Mesenchymal stem cell (in vitro differentiated cells and primary cell): ENCODE measurements around the gene DOLPP1.

Source experiments
- DNase-seq: peaks from one replicate; pipeline ENCODE4 v3.0.0-alpha.2; 2013
- H2AFZ ChIP-seq: one replicate; pipeline ENCODE4 v1.6.1; 2013; ENCODE audit warnings: low read depth, mild to moderate bottlenecking, control low read depth, inconsistent platforms, low read length, moderate library complexity
- H2AK5ac ChIP-seq: 2 replicates; pipeline ENCODE4 v1.6.1; 2013; ENCODE audit warnings: low read length, moderate library complexity, mild to moderate bottlenecking, inconsistent platforms; ENCODE audit not compliant: severe bottlenecking
- H2BK120ac ChIP-seq: one replicate; pipeline ENCODE4 v1.6.1; 2013; ENCODE audit warnings: low read depth, mild to moderate bottlenecking, inconsistent platforms, low read length, moderate library complexity
- H2BK12ac ChIP-seq, 2 experiments: one replicate each; pipeline ENCODE4 v1.6.1; 2013; ENCODE audit warnings: inconsistent platforms in 2 of 2, low read length in 2 of 2, mild to moderate bottlenecking in 2 of 2, moderate library complexity in 2 of 2, control low read depth in 1 of 2
- H2BK15ac ChIP-seq: one replicate; pipeline ENCODE4 v1.6.1; 2013; ENCODE audit warnings: mild to moderate bottlenecking, low read depth, inconsistent platforms; ENCODE audit not compliant: poor library complexity, severe bottlenecking
- H2BK5ac ChIP-seq: 2 replicates; pipeline ENCODE4 v1.6.1; 2013; ENCODE audit warnings: low read depth, mild to moderate bottlenecking, low read length, control low read depth, inconsistent platforms; ENCODE audit not compliant: poor library complexity, severe bottlenecking
- H3K14ac ChIP-seq, 2 experiments: one replicate each; pipeline ENCODE4 v1.6.1; 2013; ENCODE audit warnings: inconsistent platforms in 2 of 2, low read length in 2 of 2, control low read depth in 1 of 2, mild to moderate bottlenecking in 1 of 2, moderate library complexity in 1 of 2
- H3K18ac ChIP-seq, 2 experiments: one replicate each; pipeline ENCODE4 v1.6.1; 2013; ENCODE audit warnings: inconsistent platforms in 2 of 2, low read length in 2 of 2, control low read depth in 1 of 2, low read depth in 1 of 2, mild to moderate bottlenecking in 1 of 2
- H3K23ac ChIP-seq, 2 experiments: one replicate each; pipeline ENCODE4 v1.6.1; 2013; ENCODE audit warnings: inconsistent platforms in 2 of 2, low read length in 2 of 2, mild to moderate bottlenecking in 2 of 2, moderate library complexity in 2 of 2, control low read depth in 1 of 2
- H3K27ac ChIP-seq: 2 replicates; pipeline ENCODE4 v1.5.1; 2013; ENCODE audit warnings: mild to moderate bottlenecking, moderate library complexity, low read length, control low read depth, inconsistent platforms; ENCODE audit not compliant: poor library complexity, severe bottlenecking
- H3K27me3 ChIP-seq, 2 experiments: 2 replicates each; pipeline versions ENCODE4 v1.6.1 to v1.7.0; 2013; ENCODE audit warnings: low read length in 2 of 2, mild to moderate bottlenecking in 2 of 2, moderate library complexity in 2 of 2, control low read depth in 1 of 2, inconsistent platforms in 1 of 2; ENCODE audit not compliant: control insufficient read depth in 1 of 2, insufficient read depth in 1 of 2
- H3K36me3 ChIP-seq, 2 experiments: 2 replicates each; pipeline versions ENCODE4 v1.6.1 to v1.7.0; 2013; ENCODE audit warnings: low read length in 2 of 2, control low read depth in 1 of 2, inconsistent platforms in 1 of 2, low read depth in 1 of 2, mild to moderate bottlenecking in 1 of 2; ENCODE audit not compliant: insufficient read depth in 2 of 2, control insufficient read depth in 1 of 2
- H3K4ac ChIP-seq, 2 experiments: one replicate each; pipeline ENCODE4 v1.6.1; 2013; ENCODE audit warnings: inconsistent platforms in 2 of 2, low read length in 2 of 2, mild to moderate bottlenecking in 2 of 2, moderate library complexity in 2 of 2, control low read depth in 1 of 2, low read depth in 1 of 2
- H3K4me1 ChIP-seq: 2 replicates; pipeline ENCODE4 v1.6.1; 2013; ENCODE audit warnings: low read depth, low read length, control low read depth; ENCODE audit not compliant: control insufficient read depth, insufficient read depth
- H3K4me2 ChIP-seq: 2 replicates; pipeline ENCODE4 v1.6.1; 2013; ENCODE audit warnings: low read length, mild to moderate bottlenecking, inconsistent platforms; ENCODE audit not compliant: poor library complexity, severe bottlenecking
- H3K4me3 ChIP-seq, 2 experiments: 2 replicates each; pipeline versions ENCODE4 v1.5.1 to v1.7.0; 2013; ENCODE audit warnings: low read length in 2 of 2, mild to moderate bottlenecking in 2 of 2, control low read depth in 1 of 2, low read depth in 1 of 2; ENCODE audit not compliant: insufficient read depth in 1 of 2
- H3K79me1 ChIP-seq: replicated peaks from 2 replicates; pipeline ENCODE4 v1.6.1; 2013; ENCODE audit warnings: mild to moderate bottlenecking, control low read depth, low read length, inconsistent platforms; ENCODE audit not compliant: poor library complexity, severe bottlenecking
- H3K9ac ChIP-seq: 2 replicates; pipeline ENCODE4 v1.7.0; 2013; ENCODE audit warnings: mild to moderate bottlenecking, low read length, moderate library complexity
- H3K9me3 ChIP-seq: 2 replicates; pipeline ENCODE4 v1.7.0; 2013; ENCODE audit warnings: mild to moderate bottlenecking, low read length; ENCODE audit not compliant: control insufficient read depth
- H4K8ac ChIP-seq: one replicate; pipeline ENCODE4 v1.6.1; 2013; ENCODE audit warnings: inconsistent platforms, mild to moderate bottlenecking, low read length, moderate library complexity
- H4K91ac ChIP-seq: one replicate; pipeline ENCODE4 v1.6.1; 2013; ENCODE audit warnings: mild to moderate bottlenecking, low read length, inconsistent platforms
- WGBS: methylation state at CpG from one replicate; pipeline ENCODE4 v1.1.7; 2013; ENCODE audit warnings: mixed read lengths; 5-methylcytosine and 5-hydroxymethylcytosine counted together

Gene DOLPP1

DNA sequence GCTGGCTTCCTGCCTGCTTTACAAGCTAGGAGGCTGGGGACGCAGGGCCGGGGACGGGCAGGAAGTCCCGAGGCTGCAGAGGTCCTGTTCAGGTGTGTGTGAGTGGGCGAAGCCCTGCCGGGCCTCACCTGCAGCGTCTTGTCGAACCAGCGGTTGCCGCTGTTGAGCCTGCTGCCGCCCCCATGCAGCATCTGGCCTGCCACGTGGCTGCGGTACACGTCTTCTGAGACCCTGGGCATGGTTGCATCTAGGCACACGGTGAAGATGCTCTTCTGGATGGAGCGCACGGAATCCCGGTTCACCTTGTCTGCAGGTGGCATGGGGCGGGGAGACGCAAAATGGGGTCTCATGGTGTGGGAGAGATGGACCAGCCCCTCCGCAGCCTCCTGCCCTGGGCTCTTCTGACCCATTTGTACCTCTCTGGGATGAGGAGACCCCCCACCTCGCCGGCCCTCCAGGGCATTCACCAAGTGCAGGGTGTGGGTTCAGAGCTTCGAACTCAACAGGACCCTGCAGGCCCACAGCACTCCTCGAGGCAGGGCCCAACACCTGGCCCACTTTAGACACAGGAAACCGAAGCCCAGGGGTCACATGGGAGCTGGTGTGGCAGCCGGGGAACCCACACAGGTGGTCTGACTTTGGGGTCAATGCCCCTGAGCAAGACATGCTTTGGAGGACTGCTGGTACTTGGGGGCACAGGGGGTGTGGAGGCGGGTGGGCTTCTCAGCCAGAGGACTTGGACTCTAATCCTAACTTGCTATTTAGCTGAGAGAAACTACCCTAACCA, 19.7 kb downstream of the DOLPP1 start:
- H3K79me1 ChIP-seq, result no peaks in the 10 kb centered on the region
- no peaks in the 10 kb centered on the region for H3K9me3 ChIP-seq
- no peak overlapping the region for H2BK15ac ChIP-seq
- no peak for DNase-seq
- H3K18ac ChIP-seq, result no peak overlapping the region
- no peak overlapping the region for H2AFZ ChIP-seq
- no peak overlapping the region for H3K27ac ChIP-seq
- H4K8ac ChIP-seq, result peak overlapping the region; percentile 3
- no peak overlapping the region for H3K23ac ChIP-seq
- no peak overlapping the region for H3K4me3 ChIP-seq
- H2BK120ac ChIP-seq, result no peak overlapping the region
- H2BK5ac ChIP-seq, result no peak overlapping the region
- H3K36me3 ChIP-seq, result peaks cover 45 to 65% of the 10 kb centered on the region in 2 experiments
- H2AK5ac ChIP-seq, result no peak overlapping the region
- H3K27me3 ChIP-seq, result no peaks in the 10 kb centered on the region
- H3K4me1 ChIP-seq, result peaks cover 8% of the 10 kb centered on the region
- no peak overlapping the region for H3K14ac ChIP-seq
- H3K4ac ChIP-seq, result no peak overlapping the region
- 60% methylated on average over 27 of the region's 28 CpGs for WGBS
- H2BK12ac ChIP-seq, result no peak overlapping the region
- H3K9ac ChIP-seq, result no peak overlapping the region
- no peak overlapping the region for H3K4me2 ChIP-seq
- H4K91ac ChIP-seq, result peak overlapping the region; percentile 71

DNA sequence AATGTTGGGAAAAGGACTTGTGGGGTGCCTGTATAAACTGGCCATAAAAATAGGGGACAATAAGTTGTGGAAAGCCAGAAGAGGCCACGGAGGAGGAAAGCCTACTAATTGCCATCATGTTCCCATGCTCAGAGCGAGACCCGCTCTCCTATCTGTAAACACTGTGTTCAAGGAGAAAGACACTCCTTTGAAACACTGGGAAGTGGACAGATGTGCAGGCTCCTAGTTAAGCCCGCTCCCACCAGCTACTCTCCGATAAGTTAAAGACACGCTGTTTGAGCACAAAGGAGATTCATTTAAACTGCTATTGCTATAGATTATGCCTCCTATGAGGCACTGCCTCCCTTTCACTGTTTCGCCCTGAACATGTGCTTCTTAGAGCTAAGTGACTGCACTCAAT, 20.4 kb downstream of the DOLPP1 start:
- Histone ChIP-seq H3K9me3 (no peaks in the 10 kb centered on the region), H3K4me2 (no peak overlapping the region), H3K27me3 (no peaks in the 10 kb centered on the region), H4K91ac (no peak overlapping the region), H2BK5ac (no peak overlapping the region), H2AFZ (no peak overlapping the region), H3K36me3 (peaks cover 45 to 65% of the 10 kb centered on the region in 2 experiments), H3K14ac (no peak overlapping the region), H2BK15ac (no peak overlapping the region), H3K23ac (no peak overlapping the region), H3K27ac (no peak overlapping the region), H3K18ac (no peak overlapping the region), H2BK12ac (no peak overlapping the region), H3K4me3 (no peak overlapping the region), H3K4me1 (peaks cover 4% of the 10 kb centered on the region), H3K79me1 (peaks cover 4% of the 10 kb centered on the region), H2BK120ac (no peak overlapping the region), H4K8ac (no peak overlapping the region), H3K4ac (no peak overlapping the region), H2AK5ac (no peak overlapping the region), H3K9ac (no peak overlapping the region)
- no peak for DNase-seq
- WGBS, result 96% methylated on average over 7 of the region's 7 CpGs

DNA sequence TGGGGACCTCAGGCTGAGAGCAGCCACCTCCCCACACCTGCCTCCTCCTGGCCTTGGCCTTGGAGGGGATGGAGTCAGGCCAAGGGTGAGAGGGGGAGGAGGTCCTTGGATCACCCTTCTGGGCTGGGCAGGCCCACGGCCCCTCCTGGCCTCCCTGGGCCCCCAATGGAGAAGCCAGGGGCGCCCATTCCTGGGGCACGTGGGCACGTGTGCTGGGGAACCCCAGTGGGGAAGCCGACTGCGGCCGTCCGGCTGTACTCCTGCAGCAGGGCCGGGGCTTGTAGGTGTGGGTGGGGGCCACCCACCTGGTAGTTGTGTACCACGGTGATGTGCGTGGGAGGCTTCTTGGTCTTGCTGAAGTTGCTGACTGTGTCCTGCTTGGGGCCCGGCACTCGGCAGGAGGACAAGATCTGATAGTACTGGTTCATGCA, 21.2 kb downstream of the DOLPP1 start:
- Histone ChIP-seq H2AK5ac (no peak overlapping the region), H3K4me3 (no peak overlapping the region), H4K91ac (no peak overlapping the region), H3K14ac (no peak overlapping the region), H2AFZ (no peak overlapping the region), H2BK120ac (no peak overlapping the region), H2BK12ac (no peak overlapping the region), H3K4ac (no peak overlapping the region), H3K79me1 (peaks cover 10% of the 10 kb centered on the region), H2BK15ac (no peak overlapping the region), H3K23ac (no peak overlapping the region), H3K9ac (no peak overlapping the region), H3K36me3 (peaks cover 46 to 67% of the 10 kb centered on the region in 2 experiments), H3K9me3 (no peaks in the 10 kb centered on the region), H2BK5ac (no peak overlapping the region), H4K8ac (no peak overlapping the region), H3K27me3 (no peaks in the 10 kb centered on the region), H3K18ac (no peak overlapping the region), H3K4me1 (peaks cover 4% of the 10 kb centered on the region), H3K27ac (no peak overlapping the region), H3K4me2 (no peak overlapping the region)
- WGBS, result 94% methylated on average over 13 of the region's 13 CpGs
- no peak for DNase-seq

DNA sequence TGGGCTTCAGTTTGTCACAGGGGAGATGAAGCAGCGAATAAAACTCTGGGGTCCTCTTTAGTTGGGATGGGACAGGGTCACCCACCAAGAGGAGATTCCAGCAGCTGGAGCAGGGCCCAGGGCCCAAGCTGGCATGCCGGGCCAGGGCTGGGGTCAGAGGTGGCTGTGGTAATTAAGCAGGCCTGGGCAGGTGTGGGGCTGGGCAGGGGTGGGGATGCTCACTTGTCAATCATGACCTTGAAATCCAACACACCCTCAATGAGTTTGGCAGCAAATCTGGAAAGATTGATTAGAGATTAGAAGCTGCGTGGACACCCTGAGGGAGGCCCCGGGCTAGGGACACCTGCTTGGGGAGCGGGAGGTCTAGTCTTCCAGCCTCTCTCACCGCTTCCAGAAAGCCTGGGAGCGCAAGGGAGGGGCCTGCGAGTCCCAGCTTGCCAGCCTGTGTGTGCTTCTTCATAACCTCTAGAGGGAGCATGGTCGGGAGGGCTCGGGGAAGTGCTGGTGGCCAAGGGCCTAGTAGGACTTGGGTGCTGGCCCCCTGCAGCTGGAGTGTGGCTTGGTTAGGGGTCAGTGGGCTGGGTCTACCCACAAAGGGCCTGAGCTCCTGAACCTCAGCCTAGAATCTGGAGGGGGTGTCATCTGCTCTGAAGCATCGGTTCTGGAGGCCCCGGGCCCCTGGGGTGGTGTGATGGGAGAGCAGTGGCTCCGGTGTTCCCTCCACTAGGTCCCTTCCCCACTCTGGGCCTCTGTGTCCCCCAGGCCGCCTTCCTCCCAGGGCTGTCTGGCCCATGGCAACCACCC, 22.1 kb downstream of the DOLPP1 start:
- Histone ChIP-seq H2BK15ac (no peak overlapping the region), H3K4me1 (peaks cover 4% of the 10 kb centered on the region), H3K14ac (no peak overlapping the region), H3K9ac (no peak overlapping the region), H4K91ac (no peak overlapping the region), H3K4ac (no peak overlapping the region), H3K79me1 (peaks cover 14% of the 10 kb centered on the region), H3K27ac (no peak overlapping the region), H2AK5ac (no peak overlapping the region), H3K36me3 (peaks cover 50 to 69% of the 10 kb centered on the region in 2 experiments), H3K18ac (no peak overlapping the region), H3K23ac (no peak overlapping the region), H2BK120ac (no peak overlapping the region), H2AFZ (no peak overlapping the region), H2BK12ac (no peak overlapping the region), H4K8ac (no peak overlapping the region), H3K9me3 (no peaks in the 10 kb centered on the region), H2BK5ac (no peak overlapping the region), H3K4me2 (no peak overlapping the region), H3K4me3 (no peak overlapping the region), H3K27me3 (no peaks in the 10 kb centered on the region)
- peak; percentile 68 for DNase-seq
- 52% methylated on average over 13 of the region's 14 CpGs for WGBS
